GM13977 (cell line): Measurements from ENCODE around the gene ZSCAN5A.
"Not testable (repeated sequence)": the region's sequence is repeated elsewhere in the genome, so short reads cannot be mapped to it uniquely, and the experiment has no call there.

Experiments used
- DNase-seq: peaks from one replicate; pipeline ENCODE4 v3.0.0; 2012; ENCODE audit warnings: low spot score
- CTCF ChIP-seq: IDR thresholded peaks from 2 replicates; pipeline ENCODE4 v1.5.1; 2012; ENCODE audit warnings: mild to moderate bottlenecking, control low read depth; ENCODE audit not compliant: insufficient read depth; ENCODE audit errors: extremely low read depth, missing control alignments
- in situ Hi-C: fragments of 300-500 bp; cut with MboI; formaldehyde crosslinking; loops from one replicate; pipeline ENCODE4 v1.12.0; 2022; ENCODE audit warnings: low sequenced_read_pairs, low pct_unique_long_range_greater_than_20kb, mixed read lengths, inconsistent platforms; ENCODE audit not compliant: unreplicated experiment

Gene ZSCAN5A

GRCh38 chr19:56348289-56348877, 33.7 kb upstream of the ZSCAN5A start:
- in situ Hi-C loops = no loop called here
- DNase-seq = no peak
- TF ChIP-seq CTCF = peak; percentile 62

- in situ Hi-C loops = no loop called here
These were observed 32.6 kb upstream of the ZSCAN5A start for GRCh38 chr19:56347163-56347778.

GRCh38 chr19:56341948-56342347, 27.3 kb upstream of the ZSCAN5A start:
- in situ Hi-C loops = no loop called here
- no peak for TF ChIP-seq CTCF
- no peak for DNase-seq

More at GRCh38 chr19:56347163-56347778, 32.6 kb upstream of the ZSCAN5A start:
- TF ChIP-seq CTCF = no peak
- no peak for DNase-seq

GRCh38 chr19:56339031-56339430, 24.4 kb upstream of the ZSCAN5A start:
- DNase-seq, in situ Hi-C loops: not testable (repeated sequence)

GRCh38 chr19:56337077-56337476, 22.4 kb upstream of the ZSCAN5A start:
- DNase-seq, in situ Hi-C loops: not testable (repeated sequence)

- in situ Hi-C loops, DNase-seq: not testable (repeated sequence)
These were observed 20.7 kb upstream of the ZSCAN5A start for GRCh38 chr19:56335371-56335770.

GRCh38 chr19:56333506-56333905, 18.9 kb upstream of the ZSCAN5A start:
- in situ Hi-C loops = no loop called here
- peak; percentile 89 for TF ChIP-seq CTCF
- DNase-seq = peak; percentile 64

GRCh38 chr19:56332695-56333094, 18.1 kb upstream of the ZSCAN5A start:
- DNase-seq = no peak
- in situ Hi-C loops = no loop called here
- TF ChIP-seq CTCF = no peak
